Liver (tissue), 9 donors: ENCODE measurements around the gene THBD. TPM values are rescaled to one million over a fixed set of nuclear protein-coding genes. Genes with fewer than 3 reads are reported as not detected.

Source experiments
- DNase-seq: peaks from one replicate; pipeline ENCODE4 v3.0.0-alpha.2; 2017; ENCODE audit warnings: low spot score
- H3K27ac ChIP-seq, 2 donors: one replicate each; pipeline ENCODE4 v1.7.0; 2013; ENCODE audit warnings: inconsistent platforms in 2 of 2, low read length in 2 of 2, control low read depth in 1 of 2, low read depth in 1 of 2, mild to moderate bottlenecking in 1 of 2
- H3K27me3 ChIP-seq, 4 donors: one replicate each; pipeline versions ENCODE4 v1.6.1 to v1.7.0; 2013; ENCODE audit warnings: low read length in 3 of 4, inconsistent platforms in 1 of 4, mild to moderate bottlenecking in 1 of 4, moderate library complexity in 1 of 4; ENCODE audit not compliant: control insufficient read depth in 4 of 4, insufficient read depth in 4 of 4
- H3K36me3 ChIP-seq, 4 donors: one replicate each; pipeline versions ENCODE4 v1.6.1 to v1.7.0; 2013; ENCODE audit warnings: low read length in 3 of 4, mild to moderate bottlenecking in 3 of 4, low read depth in 1 of 4, moderate library complexity in 1 of 4; ENCODE audit not compliant: control insufficient read depth in 4 of 4, insufficient read depth in 3 of 4
- H3K4me1 ChIP-seq, 4 donors: one replicate each; pipeline versions ENCODE4 v1.6.1 to v1.7.0; 2013; ENCODE audit warnings: low read length in 3 of 4, mild to moderate bottlenecking in 3 of 4, moderate library complexity in 1 of 4; ENCODE audit not compliant: control insufficient read depth in 4 of 4, insufficient read depth in 4 of 4
- H3K4me3 ChIP-seq, 3 donors: one replicate each; pipeline versions ENCODE4 v1.6.1 to v1.7.0; 2013; ENCODE audit warnings: low read length in 3 of 3, control low read depth in 1 of 3, low read depth in 1 of 3, mild to moderate bottlenecking in 1 of 3
- H3K9ac ChIP-seq, 2 donors: one replicate each; pipeline ENCODE4 v1.7.0; 2013; ENCODE audit warnings: low read length in 2 of 2, mild to moderate bottlenecking in 2 of 2, moderate library complexity in 2 of 2, control low read depth in 1 of 2, low read depth in 1 of 2
- H3K9me3 ChIP-seq, 4 donors: one replicate each; pipeline versions ENCODE4 v1.6.1 to v1.7.0; 2013; ENCODE audit warnings: low read length in 3 of 4; ENCODE audit not compliant: control insufficient read depth in 4 of 4
- ATF3 ChIP-seq: IDR thresholded peaks from 2 replicates; pipeline ENCODE4 v1.6.1; 2016; ENCODE audit warnings: antibody characterized with exemption
- CTCF ChIP-seq: fragments of 150-350 bp; IDR thresholded peaks from 2 replicates; pipeline ENCODE4 v1.5.1; 2017; ENCODE audit warnings: improper control_type of control experiment, low read depth, low read length; ENCODE audit not compliant: missing input control
- EGR1 ChIP-seq, 2 donors: IDR thresholded peaks; 2 replicates each; pipeline ENCODE4 v1.6.1; 2016 to 2018; ENCODE audit warnings: antibody characterized with exemption in 2 of 2, low read depth in 2 of 2
- FOXA1 ChIP-seq: IDR thresholded peaks from 2 replicates; pipeline ENCODE4 v1.6.1; 2016; ENCODE audit warnings: antibody characterized with exemption
- FOXA2 ChIP-seq: IDR thresholded peaks from 2 replicates; pipeline ENCODE4 v1.6.1; 2016; ENCODE audit warnings: antibody characterized with exemption
- GABPA ChIP-seq, 2 donors: IDR thresholded peaks in 1 of 2; conservative IDR thresholded peaks in 1 of 2; 2 replicates each; pipeline ENCODE4 v1.6.1; 2016; ENCODE audit warnings: antibody characterized with exemption in 2 of 2, mild to moderate bottlenecking in 1 of 2, moderate library complexity in 1 of 2
- HNF4A ChIP-seq, 2 donors: conservative IDR thresholded peaks; 2 replicates each; pipeline ENCODE4 v1.6.1; 2016; ENCODE audit warnings: antibody characterized with exemption in 2 of 2, mild to moderate bottlenecking in 2 of 2
- HNF4G ChIP-seq: IDR thresholded peaks from 2 replicates; pipeline ENCODE4 v1.6.1; 2016; ENCODE audit warnings: antibody characterized with exemption
- JUND ChIP-seq, 2 donors: IDR thresholded peaks; 2 replicates each; pipeline ENCODE4 v1.6.1; 2016; ENCODE audit warnings: antibody characterized with exemption in 2 of 2
- MAX ChIP-seq: IDR thresholded peaks from 2 replicates; pipeline ENCODE4 v1.6.1; 2016; ENCODE audit warnings: antibody characterized with exemption
- NR2F2 ChIP-seq: IDR thresholded peaks from 2 replicates; pipeline ENCODE4 v1.6.1; 2016; ENCODE audit warnings: antibody characterized with exemption
- RAD21 ChIP-seq, 2 donors: IDR thresholded peaks; 2 replicates each; pipeline ENCODE4 v1.6.1; 2016; ENCODE audit warnings: antibody characterized with exemption in 2 of 2, mild to moderate bottlenecking in 2 of 2
- REST ChIP-seq: IDR thresholded peaks from 2 replicates; pipeline ENCODE4 v1.6.1; 2016; ENCODE audit warnings: antibody characterized with exemption, mild to moderate bottlenecking
- RXRA ChIP-seq, 2 donors: IDR thresholded peaks; 2 replicates each; pipeline ENCODE4 v1.6.1; 2017 to 2018; ENCODE audit warnings: antibody characterized with exemption in 2 of 2, mild to moderate bottlenecking in 1 of 2
- SP1 ChIP-seq: IDR thresholded peaks from 2 replicates; pipeline ENCODE4 v1.6.1; 2018; ENCODE audit warnings: antibody characterized with exemption, mild to moderate bottlenecking
- TAF1 ChIP-seq: conservative IDR thresholded peaks from 2 replicates; pipeline ENCODE4 v1.6.1; 2016; ENCODE audit warnings: antibody characterized with exemption, mild to moderate bottlenecking
- YY1 ChIP-seq: IDR thresholded peaks from 2 replicates; pipeline ENCODE4 v1.6.1; 2016; ENCODE audit warnings: antibody characterized with exemption, mild to moderate bottlenecking
- ZBTB33 ChIP-seq: IDR thresholded peaks from 2 replicates; pipeline ENCODE4 v1.6.1; 2016; ENCODE audit warnings: antibody characterized with exemption
- WGBS: extraction: QIAGEN DNeasy Blood & Tissue Kit; methylation state at CpG from one replicate; pipeline ENCODE4 v1.1.7; 2013; 5-methylcytosine and 5-hydroxymethylcytosine counted together
- polyA plus RNA-seq, 2 donors: library from polyadenylated mRNA; stranded (reverse) in 1 of 2; unstranded in 1 of 2; fragments of 200-250 nt in 1 of 2; fragments of >200 nt in 1 of 2; fragmentation: Nextera tagmentation in 1 of 2; extraction: Ambion mirVana in 1 of 2; gene quantifications; one replicate each; pipeline versions ENCODE4 v1.2.1 to v1.2.3, GENCODE V29; 2013 to 2015
- total RNA-seq, 2 donors: library from RNA; depleted of rRNA; stranded (reverse); fragments of >200 nt; gene quantifications; one replicate each; pipeline ENCODE4 v1.2.3, GENCODE V29; 2014
- donor health status: healthy.
- donor health status: healthy.
- donor health status: healthy.
- donor health status: healthy.
- donor health status: healthy.

Gene THBD
- total and polyA plus RNA-seq, 4 donors: 1.4 to 6.6 (median 3.1) TPM

- TF ChIP-seq ATF3 (no peak), GABPA (IDR thresholded peaks at IDR 0.05 in 1 of 2, conservative IDR thresholded peaks at IDR 0.05 in 1 of 2) (no peak), FOXA2 (no peak), HNF4A (conservative IDR thresholded peaks at IDR 0.05) (no peak), JUND (IDR thresholded peaks at IDR 0.05) (no peak), EGR1 (IDR thresholded peaks at IDR 0.05; ENCODE audit: low read depth in 2 of 2) (no peak), NR2F2 (no peak), YY1 (no peak), HNF4G (no peak), SP1 (no peak), ZBTB33 (no peak), MAX (no peak), REST (no peak), RXRA (IDR thresholded peaks at IDR 0.05) (no peak), FOXA1 (no peak), RAD21 (IDR thresholded peaks at IDR 0.05) (no peak)
- Histone ChIP-seq H3K4me3 (no peak overlapping the region), H3K27ac (no peak overlapping the region), H3K36me3 (no peaks in the 10 kb centered on the region), H3K9ac (no peak overlapping the region), H3K9me3 (no peaks in the 10 kb centered on the region), H3K27me3 (peaks cover 0 to 2% (median 0%) of the 10 kb centered on the region in 4 donors), H3K4me1 (no peaks in the 10 kb centered on the region)
- 86% methylated on average over 10 of the region's 10 CpGs for WGBS
- no peak for DNase-seq
These were observed 25.8 kb downstream of the THBD start for GRCh38 chr20:23023621-23024177.

GRCh38 chr20:23022849-23023248, 26.6 kb downstream of the THBD start:
- WGBS: 75% methylated on average over 4 of the region's 4 CpGs
- no peaks in the 10 kb centered on the region for H3K36me3 ChIP-seq
- H3K27ac ChIP-seq: no peak overlapping the region
- peaks cover 0 to 2% (median 0%) of the 10 kb centered on the region in 4 donors for H3K27me3 ChIP-seq
- no peak for TF ChIP-seq HNF4A (conservative IDR thresholded peaks at IDR 0.05)
- no peak for TF ChIP-seq TAF1
- no peak for TF ChIP-seq CTCF
- no peak for TF ChIP-seq REST
- no peak for TF ChIP-seq GABPA (IDR thresholded peaks at IDR 0.05 in 1 of 2, conservative IDR thresholded peaks at IDR 0.05 in 1 of 2)
- no peak for TF ChIP-seq YY1
- no peak for TF ChIP-seq MAX
- TF ChIP-seq SP1: no peak
- no peak for TF ChIP-seq HNF4G
- no peaks in the 10 kb centered on the region for H3K4me1 ChIP-seq
- H3K4me3 ChIP-seq: no peak overlapping the region
- H3K9me3 ChIP-seq: no peaks in the 10 kb centered on the region
- no peak overlapping the region for H3K9ac ChIP-seq
- DNase-seq: no peak
